ENCODE measurements around the gene STAT4. TPM values are rescaled to one million over a fixed set of nuclear protein-coding genes. Genes with fewer than 3 reads are reported as not detected.

STAT4 gene
- polyA plus RNA-seq, 1 donor (not counting 4 experiments of a cell fraction or from before 2014, with no cell fraction given): 2.0 TPM

GRCh38 chr2:190981333-190981732 lies 169.5 kb downstream of the STAT4 start:
- H3K36me3 ChIP-seq (ENCODE audit: control insufficient read depth in 2 of 2, extremely low read depth in 1 of 2, insufficient read depth in 2 of 2, low read length in 2 of 2): peaks cover 43 to 66% of the 10 kb centered on the region in 2 experiments
- no peak overlapping the region for H3K27ac ChIP-seq (ENCODE audit: control insufficient read depth, insufficient read depth, low read length)
- dilution Hi-C loops (cut with MboI; ENCODE audit: extremely low pct_ligation_motif_present, low sequenced_read_pairs): no loop called here
- H3K27me3 ChIP-seq (ENCODE audit: control insufficient read depth, extremely low read depth, insufficient read depth, low read length): no peaks in the 10 kb centered on the region
- H4K20me1 ChIP-seq (ENCODE audit: control insufficient read depth, extremely low read depth, insufficient read depth, low read length): no peaks in the 10 kb centered on the region
- peaks cover 25% of the 10 kb centered on the region for H3K4me1 ChIP-seq (ENCODE audit: control insufficient read depth, extremely low read depth, insufficient read depth, low read length)
- TF ChIP-seq CTCF (optimal IDR thresholded peaks at IDR 0.05 in 1 of 3, IDR thresholded peaks at IDR 0.05 in 1 of 3, conservative IDR thresholded peaks at IDR 0.05 in 1 of 3; ENCODE audit: extremely low read depth in 1 of 3, insufficient read depth in 2 of 3, low read length in 3 of 3) (no peak), EZH2 (IDR thresholded peaks at IDR 0.05; ENCODE audit: low read length) (no peak)
- H3K9me3 ChIP-seq (ENCODE audit: control insufficient read depth, low read depth, low read length): no peaks in the 10 kb centered on the region
- DNase-seq (ENCODE audit: low read depth, low spot score) (no peak), FAIRE-seq (no peak)
- H3K9ac ChIP-seq (ENCODE audit: control insufficient read depth, extremely low read depth, insufficient read depth, low read length): no peak overlapping the region
- no peaks in the 10 kb centered on the region for H3K9me1 ChIP-seq (ENCODE audit: control insufficient read depth, extremely low read depth, insufficient read depth, low read length)
- H3K79me2 ChIP-seq (ENCODE audit: control insufficient read depth, insufficient read depth, low read length): no peaks in the 10 kb centered on the region
- H2AFZ ChIP-seq (ENCODE audit: control insufficient read depth, low read length): no peak overlapping the region
- H3K4me3 ChIP-seq (ENCODE audit: control insufficient read depth in 2 of 3, extremely low read depth in 1 of 3, insufficient read depth in 2 of 3, low read depth in 1 of 3, low read length in 3 of 3): no peak overlapping the region
- no peak overlapping the region for H3K4me2 ChIP-seq (ENCODE audit: control insufficient read depth, extremely low read depth, insufficient read depth, low read depth, low read length)

- H3K36me3 ChIP-seq (ENCODE audit: control insufficient read depth in 2 of 2, extremely low read depth in 1 of 2, insufficient read depth in 2 of 2, low read length in 2 of 2): peaks cover 47 to 67% of the 10 kb centered on the region in 2 experiments
- H3K9me3 ChIP-seq (ENCODE audit: control insufficient read depth, low read depth, low read length): no peaks in the 10 kb centered on the region
- no peaks in the 10 kb centered on the region for H3K9me1 ChIP-seq (ENCODE audit: control insufficient read depth, extremely low read depth, insufficient read depth, low read length)
- H3K4me3 ChIP-seq (ENCODE audit: control insufficient read depth in 2 of 3, extremely low read depth in 1 of 3, insufficient read depth in 2 of 3, low read depth in 1 of 3, low read length in 3 of 3): no peak overlapping the region
- TF ChIP-seq CTCF (optimal IDR thresholded peaks at IDR 0.05 in 1 of 3, IDR thresholded peaks at IDR 0.05 in 1 of 3, conservative IDR thresholded peaks at IDR 0.05 in 1 of 3; ENCODE audit: extremely low read depth in 1 of 3, insufficient read depth in 2 of 3, low read length in 3 of 3) (no peak), EZH2 (IDR thresholded peaks at IDR 0.05; ENCODE audit: low read length) (no peak)
- dilution Hi-C loops (cut with MboI; ENCODE audit: extremely low pct_ligation_motif_present, low sequenced_read_pairs): no loop called here
- no peak overlapping the region for H3K4me2 ChIP-seq (ENCODE audit: control insufficient read depth, extremely low read depth, insufficient read depth, low read depth, low read length)
- FAIRE-seq (no peak), DNase-seq (ENCODE audit: low read depth, low spot score) (no peak)
- peaks cover 25% of the 10 kb centered on the region for H3K4me1 ChIP-seq (ENCODE audit: control insufficient read depth, extremely low read depth, insufficient read depth, low read length)
- no peaks in the 10 kb centered on the region for H3K79me2 ChIP-seq (ENCODE audit: control insufficient read depth, insufficient read depth, low read length)
- H4K20me1 ChIP-seq (ENCODE audit: control insufficient read depth, extremely low read depth, insufficient read depth, low read length): no peaks in the 10 kb centered on the region
- H2AFZ ChIP-seq (ENCODE audit: control insufficient read depth, low read length): no peak overlapping the region
- H3K27ac ChIP-seq (ENCODE audit: control insufficient read depth, insufficient read depth, low read length): no peak overlapping the region
- no peak overlapping the region for H3K9ac ChIP-seq (ENCODE audit: control insufficient read depth, extremely low read depth, insufficient read depth, low read length)
- H3K27me3 ChIP-seq (ENCODE audit: control insufficient read depth, extremely low read depth, insufficient read depth, low read length): no peaks in the 10 kb centered on the region
Observed at GRCh38 chr2:190980630-190981209, 170.1 kb downstream of the STAT4 start.

Measured in keratinocyte (primary cell).